GM23248 (cell line): ENCODE results near the gene PTCD2.

ENCODE experiments used
- EZH2 ChIP-seq: fragments of 200-600 bp; sonication (generic); IDR thresholded peaks from 2 replicates; pipeline ENCODE4 v1.6.1; 2018; ENCODE audit warnings: antibody characterized with exemption, mild to moderate bottlenecking; ENCODE audit not compliant: insufficient read depth, poor library complexity, severe bottlenecking
- EZH2phosphoT487 ChIP-seq: fragments of 200-600 bp; sonication (generic); IDR thresholded peaks from 2 replicates; pipeline ENCODE4 v1.6.1; 2018; ENCODE audit warnings: antibody characterized with exemption, moderate library complexity, mild to moderate bottlenecking, low read depth; ENCODE audit not compliant: insufficient read depth

GRCh38 chr5:72290356-72291133 lies 29.6 kb upstream of the PTCD2 start:
- TF ChIP-seq EZH2 (no peak), EZH2phosphoT487 (no peak)
